ENCODE measurements around the gene POTEJ.
"Not testable (repeated sequence)": the region's sequence is repeated elsewhere in the genome, so short reads cannot be mapped to it uniquely, and the experiment has no call there.

POTEJ gene

DNA sequence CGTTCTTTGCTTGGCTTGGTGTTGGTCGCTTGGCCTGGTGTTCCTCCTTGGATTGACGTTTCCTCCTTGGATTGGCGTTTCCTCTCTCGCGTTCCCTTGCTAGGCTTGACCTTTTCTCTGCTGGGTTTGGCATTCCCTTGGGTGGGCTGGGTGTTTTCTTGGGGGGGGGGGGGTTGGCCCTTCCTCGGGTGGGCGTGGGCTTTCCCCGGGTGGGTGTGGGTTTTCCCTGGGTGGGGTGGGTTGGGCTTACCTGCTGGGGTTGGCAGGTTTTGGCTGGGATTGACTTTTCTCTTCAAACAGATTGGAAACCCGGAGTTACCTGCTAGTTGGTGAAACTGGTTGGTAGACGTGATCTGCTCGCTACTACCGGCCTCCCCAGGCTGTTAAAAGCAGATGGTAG is at the start of gene POTEJ:
TSS of gene POTEJ (plus strand) at position 301 of the 400 bp plus-strand sequence. CDS start at position 394, 93 bp downstream.
- not testable (repeated sequence) for DNase-seq

DNA sequence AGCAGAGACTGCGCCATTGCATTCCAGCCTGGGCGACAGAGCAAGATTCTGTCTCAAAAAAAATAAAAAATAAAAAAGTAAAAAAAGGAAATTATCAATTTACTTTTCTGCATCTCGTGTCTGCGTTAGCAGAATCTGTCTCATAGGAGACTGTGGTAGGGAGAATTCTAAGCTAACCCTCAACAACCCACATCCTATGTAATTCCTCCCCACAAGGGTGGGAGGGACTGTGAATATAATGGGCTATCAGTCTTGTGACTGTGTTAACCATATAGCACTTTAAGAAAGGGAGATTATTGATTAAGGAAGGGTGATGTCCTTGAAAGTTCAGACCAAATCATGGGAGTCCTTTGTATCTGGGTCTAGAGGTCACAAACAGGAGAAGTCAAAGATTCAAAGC is 45.1 kb upstream of the POTEJ start:
- not testable (repeated sequence) for DNase-seq

DNA sequence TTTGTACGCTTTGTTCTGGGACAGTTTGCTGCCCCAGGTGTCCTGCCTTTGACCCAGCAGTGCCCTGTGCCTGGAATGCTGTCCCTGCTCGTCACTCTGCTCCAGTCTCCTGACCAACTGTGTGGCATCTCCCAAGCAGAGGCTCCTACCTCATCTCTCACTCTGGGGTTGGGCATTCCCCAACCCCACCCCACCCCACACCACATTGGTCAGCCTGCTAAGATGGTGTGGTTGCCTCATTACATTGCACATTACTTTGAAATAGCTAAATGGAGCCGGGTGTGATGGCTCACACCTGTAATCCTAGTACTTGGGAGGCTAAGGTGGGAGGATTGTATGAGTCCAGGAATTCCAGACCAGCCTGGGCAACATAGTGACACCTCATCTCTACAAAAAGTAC is 39.3 kb upstream of the POTEJ start:
- DNase-seq: not testable (repeated sequence)

DNA sequence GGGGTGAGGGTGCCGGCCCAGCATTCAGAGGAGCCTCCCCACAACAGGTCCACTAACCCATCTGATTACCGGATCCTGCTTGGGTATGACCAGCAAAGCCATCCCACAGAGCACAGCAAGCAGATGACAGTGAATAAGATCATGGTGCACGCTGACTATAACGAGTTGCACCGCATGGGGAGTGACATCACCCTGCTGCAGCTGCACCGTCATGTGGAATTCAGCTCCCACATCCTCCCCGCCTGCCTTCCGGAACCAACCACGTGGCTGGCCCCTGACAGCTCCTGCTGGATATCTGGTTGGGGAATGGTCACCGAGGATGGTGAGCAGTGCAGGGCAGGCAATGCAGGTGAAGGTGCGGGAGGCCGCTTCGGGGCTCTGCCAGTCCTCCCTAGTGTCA is 37.0 kb upstream of the POTEJ start:
- not testable (repeated sequence) for DNase-seq

DNA sequence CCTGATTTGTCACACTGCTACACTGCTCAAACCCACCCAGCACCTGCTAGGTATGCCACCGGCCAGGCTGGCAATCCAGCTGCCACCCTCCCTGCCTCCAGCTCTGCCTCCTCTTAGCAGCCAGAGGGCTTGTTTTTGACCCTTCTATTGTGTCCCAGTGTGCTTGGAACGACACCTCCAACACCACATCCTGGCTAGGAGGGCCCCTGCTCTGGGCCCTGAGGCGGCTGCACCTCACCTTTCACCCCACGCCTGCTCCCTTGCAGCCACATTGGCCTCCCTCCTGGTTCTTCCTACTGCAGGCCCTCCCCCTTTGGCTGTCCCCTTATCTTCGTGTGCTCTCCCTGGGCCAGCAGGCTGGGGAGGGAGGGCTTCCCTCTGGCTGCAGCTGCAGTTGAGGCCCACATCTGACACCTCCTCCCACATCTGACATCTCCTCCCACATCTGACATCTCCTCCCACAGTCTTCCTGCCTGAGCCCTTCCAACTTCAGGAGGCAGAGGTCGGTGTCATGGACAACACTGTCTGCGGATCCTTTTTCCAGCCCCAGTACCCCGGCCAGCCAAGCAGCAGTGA is 34.9 kb upstream of the POTEJ start:
- DNase-seq: not testable (repeated sequence)

DNA sequence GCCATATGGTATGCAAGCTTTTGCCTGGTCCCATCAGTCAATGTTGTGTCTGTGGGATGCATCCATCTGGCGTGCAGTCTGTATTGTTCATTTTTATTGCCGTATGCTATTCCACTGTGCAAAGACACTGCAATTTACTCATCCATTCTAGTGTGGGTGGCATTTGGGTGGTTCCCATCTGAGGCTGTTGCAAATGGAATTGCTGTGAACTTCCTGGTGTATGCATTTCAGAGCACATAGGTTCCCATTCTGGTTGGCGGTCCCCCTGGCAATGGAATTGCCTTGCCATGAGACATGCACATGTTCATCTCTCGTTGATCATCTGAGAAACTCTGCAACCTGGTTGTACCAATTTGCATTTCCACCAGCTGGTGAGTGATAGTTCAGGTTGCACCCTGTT is 33.7 kb upstream of the POTEJ start:
- DNase-seq: not testable (repeated sequence)

DNA sequence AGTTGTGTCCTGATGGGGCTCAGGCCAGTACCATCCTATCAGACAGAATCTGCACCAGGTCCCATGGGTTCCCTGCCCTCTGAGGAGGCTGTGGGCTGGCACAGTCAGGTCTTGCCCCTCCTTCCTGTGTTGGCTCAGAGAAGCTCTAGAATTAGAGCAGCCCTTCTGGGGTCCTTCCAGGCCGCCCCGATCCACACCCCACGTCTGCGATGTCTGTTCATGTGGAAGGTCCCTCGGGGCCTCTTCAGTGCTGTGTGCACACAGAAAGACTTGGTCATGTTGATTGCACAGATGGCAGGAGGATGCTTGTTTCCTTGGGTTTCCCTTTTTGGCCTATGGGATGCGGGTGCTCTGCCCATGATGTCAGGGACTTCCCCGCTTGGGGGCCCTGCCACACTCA is 32.1 kb upstream of the POTEJ start:
- DNase-seq: not testable (repeated sequence)

DNA sequence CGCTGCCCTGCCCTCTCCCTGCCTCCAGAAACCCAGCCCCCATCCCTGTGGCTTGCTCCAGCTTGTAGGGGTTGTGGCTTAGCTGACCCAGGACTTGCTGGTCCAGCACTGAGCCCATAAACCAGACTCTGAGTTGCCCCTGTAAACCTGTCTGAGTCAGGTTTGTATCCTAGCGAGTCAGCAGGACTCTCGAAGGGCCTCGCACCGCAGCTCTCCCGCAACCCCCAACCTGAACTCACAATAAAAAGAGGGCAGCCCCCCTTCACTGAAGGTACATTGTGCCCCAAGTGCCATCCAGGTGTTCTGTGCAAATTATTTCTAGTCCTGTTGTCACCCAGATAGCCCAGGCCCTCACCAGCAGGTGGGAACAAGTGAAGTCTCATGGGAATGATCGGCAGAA is 29.7 kb upstream of the POTEJ start:
- DNase-seq: not testable (repeated sequence)

DNA sequence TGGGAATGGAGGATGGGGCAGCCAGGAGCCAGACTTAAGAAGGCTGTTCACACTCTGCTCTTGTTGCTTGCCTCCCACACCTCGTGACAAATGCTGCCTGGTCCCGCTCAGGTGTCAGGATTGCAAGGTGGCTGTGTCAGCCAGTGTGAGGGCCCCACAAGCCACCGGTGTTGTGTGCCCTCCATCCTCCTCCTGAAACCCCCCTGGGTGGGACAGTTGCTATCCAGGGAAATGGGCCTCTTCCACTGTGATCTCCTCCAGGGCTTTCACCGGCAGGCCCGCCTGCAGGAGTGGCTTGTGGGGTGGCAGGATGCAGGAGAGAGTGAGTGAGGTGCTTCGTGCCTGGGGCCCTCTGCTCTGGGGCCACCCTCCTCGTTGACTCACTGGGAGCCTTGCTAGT is 28.3 kb upstream of the POTEJ start:
- DNase-seq: not testable (repeated sequence)

DNA sequence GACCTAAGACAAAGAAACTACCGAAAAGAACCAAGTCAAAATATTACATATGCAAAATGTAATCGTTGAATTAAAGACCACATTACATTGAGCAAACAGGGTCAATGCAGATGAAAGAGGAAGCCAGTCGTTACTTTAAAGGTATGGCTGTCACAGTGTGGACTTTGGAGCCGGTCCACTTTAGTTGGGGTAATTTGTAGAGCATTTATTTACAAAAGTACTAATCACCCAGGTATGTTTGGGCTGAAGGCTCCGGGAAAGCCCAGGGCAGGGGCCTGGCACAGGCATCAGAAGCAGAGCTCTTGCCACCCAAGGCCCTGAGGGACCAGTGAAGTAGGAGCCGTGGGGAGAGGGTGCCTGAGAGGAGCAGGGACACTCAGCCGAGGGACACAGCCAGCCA is 27.7 kb upstream of the POTEJ start:
- not testable (repeated sequence) for DNase-seq

DNA sequence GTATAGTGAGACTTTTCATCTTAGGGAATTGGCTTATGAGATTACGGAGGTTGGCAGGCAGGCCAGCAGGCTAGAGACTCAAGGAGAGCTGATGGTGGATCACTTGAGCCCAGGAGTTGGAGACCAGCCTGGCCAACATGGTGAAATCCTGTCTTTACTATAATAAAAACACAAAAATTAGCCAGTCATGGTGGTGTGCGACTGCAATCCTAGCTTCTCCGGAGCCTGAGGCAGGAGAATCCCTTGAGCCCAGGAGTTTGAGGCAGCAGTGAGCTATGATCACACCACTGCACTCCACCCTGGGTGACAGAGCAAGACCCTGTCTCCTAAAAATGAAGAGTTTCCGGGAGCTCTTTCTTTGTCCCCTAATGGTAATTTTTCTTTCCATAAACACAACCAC is 26.5 kb upstream of the POTEJ start:
- DNase-seq: not testable (repeated sequence)

DNA sequence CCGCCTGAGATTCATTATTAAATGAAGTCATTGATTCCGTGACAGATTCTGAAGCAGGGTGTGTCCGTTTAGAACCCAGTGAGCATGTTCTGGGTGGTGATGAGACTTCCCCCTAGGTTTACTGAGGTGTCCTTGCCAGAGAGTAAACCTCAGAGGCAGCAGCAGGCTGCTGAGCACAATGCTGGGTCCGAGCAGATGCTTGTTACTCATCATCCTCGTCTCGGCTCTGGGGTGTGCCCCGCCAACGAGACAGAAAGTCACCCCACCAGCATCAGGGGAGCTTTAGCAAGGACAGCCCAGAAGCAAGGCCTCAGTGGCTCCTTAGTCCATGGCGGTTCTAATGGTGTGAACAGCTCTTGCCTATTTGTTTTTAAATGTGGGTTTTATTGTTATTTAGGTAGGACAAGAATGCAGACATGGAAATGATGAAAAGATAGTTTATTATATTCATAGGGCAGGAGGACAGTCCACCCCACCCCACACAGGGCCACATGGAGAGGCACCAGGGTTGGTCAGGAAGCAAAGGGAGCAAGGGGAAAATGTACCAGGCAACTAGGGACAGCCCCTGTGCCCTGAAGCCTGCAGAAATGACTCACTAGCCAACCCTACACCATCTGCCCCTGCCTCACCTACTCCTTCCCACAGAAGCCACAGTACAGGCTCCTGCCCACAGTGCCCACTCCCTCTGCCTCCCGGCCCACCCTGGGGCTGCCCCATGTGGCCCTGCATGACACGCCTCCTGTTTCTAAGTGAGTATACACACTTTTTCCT is 22.4 kb upstream of the POTEJ start:
- not testable (repeated sequence) for DNase-seq

DNA sequence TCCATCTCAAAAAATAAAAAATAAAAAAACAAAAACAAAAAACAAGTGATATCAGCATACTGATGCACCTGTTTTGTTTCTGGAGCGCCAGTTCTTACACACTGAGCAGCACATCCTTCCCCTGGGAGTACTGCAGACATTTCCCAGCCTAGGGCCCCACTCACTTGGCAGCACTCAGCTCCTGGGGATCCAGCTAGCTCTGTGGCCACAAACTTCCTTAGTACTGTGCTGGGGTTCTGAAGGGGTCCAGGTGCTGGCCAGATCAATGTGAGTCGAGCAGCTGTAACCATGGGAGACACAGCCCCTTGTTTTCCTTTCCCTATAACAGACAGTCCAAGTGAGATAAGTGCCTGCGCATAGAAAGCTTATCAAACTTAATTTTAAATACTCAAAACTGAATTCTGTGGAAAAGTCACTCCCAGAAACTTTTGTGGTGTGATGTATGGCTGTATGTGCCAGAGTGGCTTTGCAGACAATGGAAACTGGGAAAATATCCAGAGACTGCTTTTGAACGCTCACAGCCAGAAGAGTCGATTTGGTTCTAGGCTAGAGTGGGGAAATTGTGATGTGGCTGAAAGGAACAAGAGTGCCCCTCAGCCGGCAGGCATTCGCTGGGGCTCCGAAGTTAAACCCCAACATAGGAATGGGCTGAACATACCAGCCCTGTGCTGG is 20.9 kb upstream of the POTEJ start:
- not testable (repeated sequence) for DNase-seq

DNA sequence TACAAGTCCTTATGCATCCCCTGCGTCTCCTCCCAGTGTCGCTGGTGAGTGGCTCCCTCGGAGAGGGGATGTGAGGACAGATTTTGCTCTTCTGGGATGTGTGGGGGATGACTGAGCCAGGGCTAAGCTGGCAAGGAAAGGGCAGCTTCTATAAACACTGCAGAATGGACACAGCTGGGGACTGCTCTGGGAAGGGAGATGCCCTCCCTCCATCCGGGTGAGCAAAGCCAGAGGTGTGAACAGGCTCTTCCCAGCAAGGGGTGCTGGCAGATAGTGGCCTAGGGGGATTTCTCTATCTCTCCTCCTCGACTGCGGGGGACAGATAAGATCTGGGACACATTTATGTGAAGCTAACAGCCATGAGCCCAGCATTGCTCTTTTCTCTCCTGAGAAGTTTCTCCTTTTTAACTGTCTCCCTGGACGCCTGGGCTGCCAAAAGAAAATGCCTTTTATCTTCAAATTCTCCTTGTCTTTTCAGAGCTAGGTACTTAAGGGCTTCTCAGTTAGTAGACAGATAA is 20.3 kb upstream of the POTEJ start:
- not testable (repeated sequence) for DNase-seq

DNA sequence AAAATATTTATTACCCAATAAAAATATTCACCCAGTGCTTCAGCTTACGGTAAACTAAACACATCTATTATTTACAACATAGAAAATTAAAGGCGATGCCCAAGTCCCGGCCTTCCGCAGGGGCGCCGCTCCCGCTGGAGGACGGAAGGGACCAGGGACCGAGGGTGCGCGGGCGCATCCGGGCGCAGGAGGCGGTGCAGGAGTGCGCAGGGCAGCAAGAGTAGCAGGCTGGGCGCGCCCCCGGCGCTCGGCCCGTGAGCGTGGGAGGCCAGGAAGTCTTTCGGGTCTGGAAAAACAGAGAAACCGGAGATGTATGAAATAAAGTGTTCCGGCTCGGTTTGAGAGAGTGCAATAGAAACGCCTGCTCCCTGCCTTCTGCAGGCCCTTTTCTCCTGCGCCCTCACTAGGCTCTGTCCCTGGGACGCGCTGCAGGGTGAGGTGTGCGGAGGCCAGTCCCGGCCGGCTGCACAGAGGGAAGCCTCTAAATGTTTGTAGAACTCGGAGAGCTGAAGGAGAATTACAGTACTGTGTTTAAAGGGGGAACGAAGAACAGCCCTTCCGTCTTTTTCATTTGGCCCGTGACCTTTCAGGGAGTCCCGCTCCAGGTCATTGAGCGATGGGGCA is 18.3 kb upstream of the POTEJ start:
- not testable (repeated sequence) for DNase-seq

DNA sequence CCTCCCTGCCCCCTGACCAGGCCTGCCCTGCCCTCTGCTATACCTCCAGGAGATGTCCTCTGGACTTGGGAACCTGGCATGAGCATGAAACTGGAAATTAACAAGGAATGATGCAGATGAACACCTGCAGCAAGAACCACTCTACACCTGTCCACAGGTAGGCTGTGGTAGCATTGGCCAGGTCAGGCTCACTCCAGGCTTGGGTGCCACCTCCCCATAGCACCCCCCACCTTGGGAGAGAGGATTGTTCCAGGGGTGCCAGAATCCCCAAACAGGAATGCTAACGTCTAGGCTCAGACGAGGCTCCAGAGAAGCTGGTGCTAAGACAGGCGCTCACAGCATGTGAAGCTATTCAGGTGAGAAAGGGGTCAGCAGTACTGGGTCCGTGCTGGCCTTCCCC is 17.2 kb upstream of the POTEJ start:
- not testable (repeated sequence) for DNase-seq

DNA sequence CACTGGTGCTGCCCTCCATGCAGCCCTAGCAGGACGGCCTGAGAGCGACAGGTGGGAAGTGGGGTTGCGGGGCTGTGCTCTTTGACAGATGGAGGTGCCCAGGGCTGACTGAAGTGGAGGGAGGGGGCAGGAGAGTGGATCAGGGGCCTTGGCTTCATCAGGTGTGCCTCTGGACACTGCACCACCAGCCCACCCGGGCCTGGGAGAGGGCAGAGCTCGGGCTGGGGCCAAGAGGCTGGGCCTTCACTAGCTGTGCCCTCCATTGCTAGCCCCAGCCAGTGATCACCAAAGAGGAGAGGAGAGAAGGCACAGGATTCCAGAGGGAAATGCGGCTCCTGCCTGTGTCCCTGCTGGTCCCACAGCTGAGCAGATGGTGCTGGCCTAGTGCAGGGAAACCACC is 14.5 kb upstream of the POTEJ start:
- not testable (repeated sequence) for DNase-seq

DNA sequence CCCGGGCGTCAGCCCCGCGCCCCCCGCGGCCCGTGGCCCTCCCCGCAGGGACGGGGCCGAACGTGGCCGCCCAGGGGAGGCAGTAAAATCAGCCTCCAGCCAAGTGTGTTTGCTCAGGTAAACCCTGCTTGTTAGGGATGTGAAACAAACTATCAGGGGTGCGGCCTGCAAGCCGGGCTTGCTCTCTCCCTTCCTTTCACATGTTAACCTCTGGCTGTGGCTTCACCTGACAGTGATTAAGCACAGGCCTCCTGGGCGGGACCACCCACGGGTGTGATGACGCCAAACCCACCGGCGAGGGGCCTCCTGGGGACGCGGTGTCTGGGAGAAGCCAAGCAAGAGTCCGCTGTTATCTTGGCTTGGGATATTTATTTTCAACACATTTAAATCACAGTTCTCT is 13.2 kb upstream of the POTEJ start:
- DNase-seq: not testable (repeated sequence)

DNA sequence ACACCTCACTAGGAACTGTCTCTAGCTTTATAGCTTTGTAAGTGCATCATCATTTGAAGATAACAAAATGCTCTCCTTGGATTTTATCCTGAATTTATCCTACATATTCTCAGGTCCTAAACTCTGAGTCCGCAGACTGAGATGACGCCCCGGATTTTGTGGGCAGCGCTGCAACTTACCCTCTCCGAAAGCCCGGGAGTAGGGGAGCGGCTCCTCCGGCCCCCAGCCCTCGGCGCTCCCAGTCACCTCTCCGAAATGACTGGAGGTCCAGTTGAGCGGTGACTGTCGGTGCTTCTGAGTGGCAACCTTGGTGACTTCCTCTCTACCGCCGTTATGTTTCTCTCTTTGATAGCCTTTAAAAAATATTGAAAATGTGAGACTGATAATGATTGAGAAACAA is 12.8 kb upstream of the POTEJ start:
- not testable (repeated sequence) for DNase-seq

DNA sequence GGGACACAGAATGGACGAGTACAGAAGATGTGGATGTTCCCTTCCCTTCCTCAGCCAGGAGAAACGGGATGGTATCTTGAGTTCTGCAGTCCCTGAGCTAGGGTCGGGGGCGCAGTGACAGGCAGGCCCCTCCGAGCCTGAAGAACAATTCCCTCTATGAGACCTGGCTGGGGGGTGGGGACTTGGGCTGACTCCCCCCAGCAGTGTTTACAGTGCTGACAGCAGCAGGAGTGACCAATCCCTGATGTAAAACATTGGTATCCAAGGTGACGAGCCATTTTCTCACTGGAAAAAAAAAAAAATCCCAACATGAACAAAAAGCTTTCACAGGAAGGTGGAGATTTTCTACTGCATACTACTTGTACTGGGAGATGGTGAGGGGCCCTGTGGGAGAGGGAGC is 11.8 kb upstream of the POTEJ start, which contains the start of gene CFC1:
TSS of gene CFC1 (minus strand) at position 183 of the 400 bp plus-strand sequence. CDS start 288 bp downstream, outside the sequence.
- not testable (repeated sequence) for DNase-seq

DNA sequence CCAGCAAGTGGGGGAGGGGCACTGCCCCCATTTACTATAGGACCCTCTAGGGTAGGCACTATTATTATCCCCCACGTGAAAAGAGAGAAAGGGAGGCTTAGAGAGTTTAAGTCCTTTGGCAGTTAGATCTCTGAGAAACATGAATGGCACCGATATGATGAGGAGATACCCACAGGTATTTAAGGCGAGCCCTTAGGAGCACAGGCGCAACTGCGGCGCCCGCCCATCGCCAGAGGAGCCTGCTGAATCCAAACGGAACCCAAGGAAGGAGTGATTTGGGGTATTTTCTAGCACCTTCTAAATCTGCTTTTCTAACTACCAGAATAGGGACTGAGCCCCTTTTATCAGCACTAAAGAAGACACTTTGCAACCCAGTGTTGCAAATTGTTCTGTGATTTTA is 11.3 kb upstream of the POTEJ start:
- DNase-seq: not testable (repeated sequence)

DNA sequence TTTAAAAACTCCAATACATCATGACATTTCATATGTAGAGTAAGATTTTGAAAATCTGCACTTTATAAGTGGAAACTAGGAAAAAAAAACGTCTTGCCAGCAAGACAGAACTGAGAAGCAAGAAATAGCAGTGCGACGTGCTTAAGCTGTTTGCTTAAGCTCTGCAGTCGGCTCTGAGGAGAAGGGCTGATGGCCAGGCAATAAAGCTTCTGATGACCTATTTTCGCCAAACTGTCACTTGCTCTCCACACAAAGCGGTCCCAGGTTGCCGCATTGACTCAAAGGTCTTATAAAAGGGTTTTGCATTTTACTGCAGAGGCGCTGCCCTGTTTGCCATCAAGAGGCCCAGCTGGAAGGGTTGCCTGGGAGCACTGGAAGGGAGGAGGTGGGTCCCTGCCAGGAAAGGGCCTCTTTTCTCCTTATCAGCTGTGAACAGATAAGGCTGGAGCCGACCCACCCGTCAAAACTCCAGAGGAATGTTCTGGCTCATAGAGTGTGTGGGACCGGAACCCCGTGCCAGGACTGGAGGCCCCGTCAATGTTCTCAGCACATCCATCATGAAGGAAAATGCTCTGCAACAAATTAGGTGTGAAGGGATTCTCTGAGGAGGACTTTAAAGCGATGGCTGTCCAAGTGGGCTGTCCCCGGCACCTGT is 9.5 kb upstream of the POTEJ start:
- DNase-seq: not testable (repeated sequence)
